ENCODE measurements around the gene DOP1A.

Gene DOP1A

DNA sequence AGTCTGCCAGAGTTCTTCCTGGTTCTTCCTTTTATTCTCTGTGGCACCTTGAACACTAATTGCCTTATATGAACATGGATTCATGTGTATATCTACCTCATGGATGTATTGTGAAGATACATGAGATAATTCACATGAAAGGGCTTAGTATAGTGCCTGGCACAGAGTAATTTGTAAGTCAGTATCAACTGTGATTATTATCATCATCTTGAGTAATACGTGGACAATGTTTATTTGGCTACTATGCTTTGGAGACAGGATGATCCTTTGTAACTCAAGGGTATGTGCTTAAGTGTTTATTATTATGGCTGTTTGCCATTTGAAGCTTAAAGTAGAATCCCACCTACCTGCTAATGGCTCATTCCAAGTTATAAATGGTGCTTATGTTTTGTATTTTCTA is 16.0 kb downstream of the DOP1A start:
- DNase-seq (ENCODE audit: low spot score) = no peak

- DNase-seq (ENCODE audit: low spot score) = no peak
Observed at GRCh38 chr6:83086751-83087150, 19.3 kb downstream of the DOP1A start.

- no peak for DNase-seq (ENCODE audit: low spot score)
Observed at GRCh38 chr6:83092756-83093399, 25.4 kb downstream of the DOP1A start.

GRCh38 chr6:83096791-83097190 is 29.3 kb downstream of the DOP1A start:
- no peak for DNase-seq (ENCODE audit: low spot score)

GRCh38 chr6:83097204-83097603 is 29.7 kb downstream of the DOP1A start:
- DNase-seq (ENCODE audit: low spot score) = no peak

DNA sequence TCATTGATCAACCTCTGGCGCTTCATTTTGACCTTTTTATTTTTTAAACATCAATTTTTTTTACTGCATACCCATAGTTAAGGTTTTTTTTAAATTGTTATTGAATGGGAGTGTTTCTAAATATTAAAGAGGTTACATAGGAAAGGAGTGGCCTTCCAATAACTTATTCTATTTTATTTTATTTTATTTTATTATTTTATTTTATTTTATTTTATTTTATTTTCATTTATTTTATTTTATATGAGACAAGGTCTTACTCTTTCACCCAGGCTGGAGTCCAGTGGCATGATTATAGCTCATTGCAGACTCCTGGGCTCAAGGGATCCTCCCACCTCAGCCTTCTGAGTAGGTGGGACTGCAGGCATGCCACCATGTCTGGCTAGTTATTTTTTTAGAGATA is 30.2 kb downstream of the DOP1A start:
- no peak for DNase-seq (ENCODE audit: low spot score)

DNA sequence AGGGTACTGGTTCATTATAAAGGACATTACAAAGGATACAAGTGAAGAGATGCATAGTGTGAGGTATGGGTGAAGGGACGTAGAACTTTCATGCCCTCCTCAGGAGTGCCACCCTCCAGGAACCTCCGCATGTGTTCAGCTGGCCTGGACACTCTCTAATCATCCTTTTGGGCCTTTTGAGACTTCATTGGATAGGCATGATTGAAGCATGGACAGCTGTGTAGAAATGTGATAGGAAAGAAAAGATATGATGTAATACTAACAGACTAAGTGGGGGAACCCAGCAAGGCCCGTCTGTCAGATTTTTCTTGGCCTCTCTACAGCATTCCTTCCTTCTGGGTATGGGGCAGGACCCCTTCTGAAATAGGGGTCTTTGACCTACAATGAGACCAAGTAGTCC is 31.1 kb downstream of the DOP1A start:
- DNase-seq (ENCODE audit: low spot score) = no peak

DNA sequence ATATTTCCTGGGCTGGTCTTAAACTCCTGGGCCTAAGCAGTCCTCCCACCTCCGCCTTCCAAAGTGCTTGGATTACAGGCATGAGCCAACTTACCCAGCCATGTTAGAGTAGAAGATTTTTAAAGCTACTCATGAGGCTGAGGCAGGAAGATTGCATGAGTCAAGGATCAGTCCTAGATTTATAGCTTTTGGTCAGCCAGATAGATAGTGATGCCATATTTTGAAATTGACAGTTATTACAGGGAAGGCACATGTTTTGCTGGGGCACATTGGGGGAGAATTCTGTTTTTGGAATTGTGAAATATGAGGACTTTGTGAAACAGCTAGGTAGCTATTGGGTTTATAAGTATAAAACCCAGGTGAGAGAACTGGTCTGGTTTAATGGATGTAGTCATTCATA is 40.9 kb downstream of the DOP1A start:
- no peak for DNase-seq (ENCODE audit: low spot score)

DNA sequence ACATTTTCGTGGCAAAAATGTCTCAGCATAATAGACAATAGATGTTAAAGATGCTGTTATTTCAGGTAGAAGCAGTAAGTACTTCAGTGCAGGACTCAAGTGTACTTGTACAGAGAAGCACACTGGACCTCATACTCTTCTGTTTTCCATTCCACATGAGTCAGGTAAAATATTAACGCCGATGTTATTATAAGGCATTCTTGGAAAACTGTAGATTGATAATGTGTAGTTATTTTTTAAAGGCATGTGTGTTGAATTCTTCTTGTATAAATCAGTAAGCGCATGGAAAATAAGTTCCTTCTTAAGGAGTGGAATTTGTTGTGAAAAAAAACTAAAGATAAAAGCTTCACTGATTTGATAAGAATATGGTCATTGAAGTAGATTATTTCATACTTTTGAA is 45.8 kb downstream of the DOP1A start:
- no peak for DNase-seq (ENCODE audit: low spot score)

DNA sequence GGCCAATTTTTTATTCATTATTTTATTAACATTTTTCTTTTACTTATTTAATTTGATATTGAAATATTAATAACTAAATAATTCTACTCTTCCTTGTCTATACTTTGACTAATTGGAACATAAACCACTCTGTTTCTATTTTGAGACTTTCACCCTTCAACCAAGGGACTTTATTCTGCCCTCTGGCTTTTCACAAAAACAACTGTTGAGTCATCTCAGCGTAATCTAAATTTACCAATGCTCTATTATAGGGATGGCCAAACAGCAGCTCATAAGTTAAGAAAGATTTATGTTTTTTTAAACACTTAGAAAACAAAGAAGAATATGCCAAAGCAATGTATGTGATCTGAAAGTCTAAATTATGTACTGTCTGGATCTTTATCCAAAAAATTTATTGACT is 46.7 kb downstream of the DOP1A start:
- DNase-seq (ENCODE audit: low spot score) = no peak

DNA sequence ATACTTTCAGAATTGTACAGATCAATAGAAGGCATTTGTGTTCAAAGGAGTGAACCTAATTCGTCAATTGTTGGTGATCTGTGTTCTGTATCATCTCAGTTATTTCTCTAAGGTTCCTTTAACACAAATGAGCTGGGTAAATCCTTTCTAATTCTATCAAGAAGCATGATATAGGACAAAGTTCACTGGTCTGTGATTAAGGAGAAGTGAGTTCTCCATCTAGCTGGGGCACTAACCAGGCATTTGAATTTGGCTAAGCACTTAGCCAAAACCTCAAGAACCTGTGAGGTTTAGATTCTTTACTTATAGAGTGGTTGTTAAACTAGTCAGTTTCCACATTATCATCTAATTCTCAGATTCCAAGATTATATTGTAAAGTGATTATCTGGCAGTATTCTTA is 50.3 kb downstream of the DOP1A start:
- no peak for DNase-seq (ENCODE audit: low spot score)

- DNase-seq (ENCODE audit: low spot score) = no peak
Observed at GRCh38 chr6:83119742-83120300, 52.4 kb downstream of the DOP1A start.

GRCh38 chr6:83124553-83124952 is 57.1 kb downstream of the DOP1A start:
- DNase-seq (ENCODE audit: low spot score) = no peak

DNA sequence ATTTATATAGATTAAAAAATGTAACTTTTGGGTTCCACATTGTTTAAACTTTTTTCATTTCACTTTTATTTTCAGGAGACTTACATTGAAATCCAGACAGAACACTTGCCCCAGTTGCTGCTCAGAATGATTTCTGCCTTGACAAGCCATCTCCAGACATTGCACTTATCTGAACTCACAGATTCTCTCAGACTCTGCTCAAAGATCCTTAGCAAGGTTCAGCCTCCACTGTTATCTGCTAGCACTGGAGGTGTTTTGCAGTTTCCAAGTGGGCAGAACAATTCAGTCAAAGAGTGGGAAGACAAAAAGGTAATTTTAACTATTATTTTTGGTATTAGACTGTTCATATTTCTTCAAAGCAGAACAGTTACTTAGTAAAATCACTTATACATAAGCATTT is 58.0 kb downstream of the DOP1A start:
- DNase-seq (ENCODE audit: low spot score) = no peak

- no peak for DNase-seq (ENCODE audit: low spot score)
Observed at GRCh38 chr6:83126223-83126622, 58.8 kb downstream of the DOP1A start.

DNA sequence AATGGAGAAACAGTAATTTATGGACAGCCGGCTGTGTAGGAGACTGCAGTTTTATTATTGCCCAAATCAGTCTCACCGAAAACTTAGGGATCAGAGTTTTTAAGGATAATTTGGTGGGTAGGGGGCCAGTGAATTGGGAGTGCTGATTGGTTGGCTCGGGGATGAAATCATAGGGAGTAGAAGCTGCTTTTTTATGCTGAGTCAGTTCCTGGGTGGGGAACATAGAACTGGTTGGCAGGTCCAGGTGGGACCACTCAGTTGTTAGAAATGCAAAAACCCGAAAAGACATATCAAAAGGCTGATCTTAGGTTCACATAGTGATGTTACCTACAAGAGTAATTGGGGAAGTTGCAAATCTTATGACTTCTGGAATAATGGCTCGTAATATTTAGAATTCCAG is 59.3 kb downstream of the DOP1A start:
- no peak for DNase-seq (ENCODE audit: low spot score)

GRCh38 chr6:83127258-83127657 is 59.8 kb downstream of the DOP1A start:
- no peak for DNase-seq (ENCODE audit: low spot score)

DNA sequence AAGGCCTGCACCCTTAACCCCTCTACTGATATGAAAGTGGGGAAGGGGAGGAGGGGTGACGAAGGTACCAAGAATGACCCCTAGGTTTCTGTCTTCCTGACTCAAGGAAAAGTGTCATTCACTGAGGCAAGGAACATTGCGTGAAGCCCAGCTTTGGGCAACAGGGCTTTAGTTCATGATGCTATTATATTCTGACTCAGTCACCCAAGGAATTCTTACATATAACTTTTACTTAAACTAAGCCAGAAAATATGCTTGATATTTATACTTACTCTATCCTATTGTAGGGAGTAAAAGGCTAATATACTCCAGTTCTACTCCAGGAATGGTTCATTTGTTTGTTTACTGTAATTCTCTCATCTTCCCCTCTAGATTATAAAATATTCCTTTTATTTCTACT is 60.5 kb downstream of the DOP1A start:
- DNase-seq (ENCODE audit: low spot score) = no peak

- no peak for DNase-seq (ENCODE audit: low spot score)
Observed at GRCh38 chr6:83132121-83132520, 64.7 kb downstream of the DOP1A start.

DNA sequence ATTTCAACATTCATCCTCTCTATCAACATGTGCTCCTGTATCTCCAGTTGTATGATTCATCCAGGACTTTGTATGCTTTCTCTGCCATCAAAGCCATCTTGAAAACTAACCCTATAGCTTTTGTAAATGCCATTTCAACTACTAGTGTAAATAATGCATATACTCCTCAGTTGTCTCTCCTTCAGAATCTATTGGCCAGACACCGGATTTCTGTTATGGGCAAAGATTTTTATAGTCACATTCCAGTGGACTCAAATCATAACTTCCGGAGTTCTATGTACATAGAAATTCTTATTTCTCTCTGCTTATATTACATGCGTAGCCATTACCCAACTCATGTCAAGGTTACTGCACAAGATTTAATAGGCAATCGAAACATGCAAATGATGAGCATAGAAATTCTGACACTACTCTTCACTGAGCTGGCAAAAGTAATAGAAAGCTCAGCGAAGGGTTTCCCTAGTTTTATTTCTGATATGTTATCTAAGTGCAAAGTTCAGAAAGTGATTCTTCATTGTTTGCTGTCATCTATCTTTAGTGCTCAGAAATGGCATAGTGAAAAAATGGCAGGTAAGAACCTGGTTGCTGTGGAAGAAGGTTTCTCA is 70.7 kb downstream of the DOP1A start:
- DNase-seq (ENCODE audit: low spot score) = no peak

- DNase-seq (ENCODE audit: low spot score) = no peak
Observed at GRCh38 chr6:83138758-83139157, 71.3 kb downstream of the DOP1A start.

GRCh38 chr6:83151114-83151513 is 83.6 kb downstream of the DOP1A start:
- no peak for DNase-seq (ENCODE audit: low spot score)

GRCh38 chr6:83152913-83153312 is 85.4 kb downstream of the DOP1A start:
- DNase-seq (ENCODE audit: low spot score) = no peak
